CD14-positive monocyte (primary cell): Measurements from ENCODE around the gene MIDN. TPM values are rescaled to one million over a fixed set of nuclear protein-coding genes. Genes with fewer than 3 reads are reported as not detected.
"Not testable (repeated sequence)": the region's sequence is repeated elsewhere in the genome, so short reads cannot be mapped to it uniquely, and the experiment has no call there.

Experiments used
- DNase-seq, 3 donors: peaks; one replicate each; pipeline ENCODE4 v3.0.0-alpha.2; 2011 to 2022
- H2AFZ ChIP-seq: 2 replicates; pipeline ENCODE4 v1.6.0; 2012; ENCODE audit warnings: mild to moderate bottlenecking, low read depth, low read length, inconsistent platforms; ENCODE audit not compliant: insufficient read depth, poor library complexity, severe bottlenecking
- H3K27ac ChIP-seq, 2 donors: 1 replicate in 1 of 2; 2 replicates in 1 of 2; pipeline ENCODE4 v1.5.1; 2012 to 2013; ENCODE audit warnings: low read length in 2 of 2, control low read depth in 1 of 2, inconsistent platforms in 1 of 2, low read depth in 1 of 2, mild to moderate bottlenecking in 1 of 2
- H3K27me3 ChIP-seq, 2 donors: one replicate each; pipeline versions ENCODE4 v1.6.0 to v1.6.1; 2011 to 2013; ENCODE audit warnings: low read length in 2 of 2; ENCODE audit not compliant: control insufficient read depth in 2 of 2, insufficient read depth in 2 of 2
- H3K36me3 ChIP-seq, 2 donors: replicated peaks in 1 of 2; 1 replicate in 1 of 2; 2 replicates in 1 of 2; pipeline versions ENCODE4 v1.5.1 to v1.6.1; 2012 to 2013; ENCODE audit warnings: low read length in 2 of 2, control low read depth in 1 of 2, inconsistent platforms in 1 of 2, mild to moderate bottlenecking in 1 of 2; ENCODE audit not compliant: insufficient read depth in 2 of 2, control insufficient read depth in 1 of 2
- H3K4me1 ChIP-seq, 2 donors: 1 replicate in 1 of 2; 2 replicates in 1 of 2; pipeline versions ENCODE4 v1.5.1 to v1.6.1; 2012 to 2013; ENCODE audit warnings: low read length in 2 of 2, control low read depth in 1 of 2, inconsistent platforms in 1 of 2, mild to moderate bottlenecking in 1 of 2, moderate library complexity in 1 of 2; ENCODE audit not compliant: insufficient read depth in 2 of 2, control insufficient read depth in 1 of 2
- H3K4me2 ChIP-seq: replicated peaks from 2 replicates; pipeline ENCODE3; 2012; ENCODE audit warnings: low read length, moderate library complexity, mild to moderate bottlenecking; ENCODE audit not compliant: poor library complexity, severe bottlenecking; ENCODE audit errors: extremely low read depth
- H3K4me3 ChIP-seq, 3 experiments: fragments of 200-600 bp in 1 of 3; sonication (generic) in 1 of 3; replicated peaks in 1 of 3; 1 replicate in 2 of 3; 2 replicates in 1 of 3; pipeline ENCODE4 v1.5.1; 2011 to 2013; ENCODE audit warnings: low read length in 3 of 3, mild to moderate bottlenecking in 3 of 3, control low read depth in 2 of 3, low read depth in 2 of 3, inconsistent platforms in 1 of 3, moderate library complexity in 1 of 3
- H3K79me2 ChIP-seq: 2 replicates; pipeline ENCODE4 v1.6.0; 2012; ENCODE audit warnings: mild to moderate bottlenecking, control low read depth, inconsistent platforms, low read length, moderate library complexity; ENCODE audit not compliant: insufficient read depth
- H3K9ac ChIP-seq: 2 replicates; pipeline ENCODE4 v1.6.0; 2017; ENCODE audit warnings: low read length, mild to moderate bottlenecking; ENCODE audit not compliant: insufficient read depth, poor library complexity, severe bottlenecking
- H3K9me3 ChIP-seq, 2 donors: replicated peaks in 1 of 2; 1 replicate in 1 of 2; 2 replicates in 1 of 2; pipeline versions ENCODE4 v1.5.1 to v1.6.1; 2012 to 2013; ENCODE audit warnings: low read length in 2 of 2, control low read depth in 1 of 2; ENCODE audit not compliant: control insufficient read depth in 1 of 2, insufficient read depth in 1 of 2
- H4K20me1 ChIP-seq: 2 replicates; pipeline ENCODE4 v1.6.0; 2012; ENCODE audit warnings: mild to moderate bottlenecking, low read length, control low read depth, moderate library complexity; ENCODE audit not compliant: insufficient read depth
- H3K27ac Mint-ChIP-seq, 7 donors: one replicate each; pipeline ENCODE4 v1.8.0; 2020; ENCODE audit warnings: mild to moderate bottlenecking in 7 of 7, mixed read lengths in 7 of 7, moderate library complexity in 6 of 7, inconsistent platforms in 2 of 7
- H3K27me3 Mint-ChIP-seq, 3 donors: one replicate each; pipeline ENCODE4 v1.8.0; 2021 to 2022; ENCODE audit warnings: low read depth in 3 of 3, mild to moderate bottlenecking in 3 of 3, mixed read lengths in 3 of 3, moderate library complexity in 3 of 3, inconsistent platforms in 1 of 3
- H3K36me3 Mint-ChIP-seq, 2 donors: one replicate each; pipeline ENCODE4 v1.8.0; 2020; ENCODE audit warnings: mixed read lengths in 2 of 2, inconsistent platforms in 1 of 2, mild to moderate bottlenecking in 1 of 2
- H3K4me1 Mint-ChIP-seq: one replicate; pipeline ENCODE4 v1.8.0; 2020; ENCODE audit warnings: mild to moderate bottlenecking, mixed read lengths
- H3K4me3 Mint-ChIP-seq, 2 donors: one replicate each; pipeline ENCODE4 v1.8.0; 2020; ENCODE audit warnings: mild to moderate bottlenecking in 2 of 2, mixed read lengths in 2 of 2, moderate library complexity in 1 of 2
- H3K9me3 Mint-ChIP-seq, 7 donors: one replicate each; pipeline ENCODE4 v1.8.0; 2020 to 2022; ENCODE audit warnings: mixed read lengths in 7 of 7, mild to moderate bottlenecking in 6 of 7, moderate library complexity in 6 of 7, inconsistent platforms in 2 of 7
- CTCF ChIP-seq: fragments of 200-600 bp; IDR thresholded peaks from one replicate; pipeline ENCODE4 v1.8.0; 2022; ENCODE audit warnings: antibody characterized with exemption, mild to moderate bottlenecking
- WGBS: methylation state at CpG from one replicate; pipeline ENCODE4 v1.1.5; 2013; ENCODE audit warnings: missing lambda C conversion rate; ENCODE audit not compliant: insufficient coverage; 5-methylcytosine and 5-hydroxymethylcytosine counted together
- intact Hi-C, 2 donors: fragments of 100-400 bp; cut with micrococcal nuclease; formaldehyde crosslinking; loops; one replicate each; pipeline versions ENCODE4 v1.15.0 to v1.15.1; 2023
- polyA plus RNA-seq, 3 donors: library from polyadenylated mRNA; depleted of rRNA in 1 of 3; unstranded in 2 of 3; stranded (reverse) in 1 of 3; fragments of 300-500 nt in 2 of 3; fragments of >200 nt in 1 of 3; fragmentation: Illumina TruSeq in 2 of 3; gene quantifications; 1 replicate in 2 of 3; 2 replicates in 1 of 3; pipeline ENCODE4 v1.2.3, GENCODE V29; 2012 to 2021

MIDN gene
- polyA plus RNA-seq, 3 donors = 5.6 to 301 (median 11.0) TPM

- Mint-ChIP-seq H3K27ac (peak overlapping the region; percentile 89 to 93 (median 92)), H3K4me1 (peaks cover 49% of the 10 kb centered on the region), H3K4me3 (peak overlapping the region; percentile 97), H3K36me3 (peaks cover 15 to 26% of the 10 kb centered on the region in 2 donors), H3K27me3 (peaks cover 0 to 4% (median 1%) of the 10 kb centered on the region in 3 donors), H3K9me3 (no peaks in the 10 kb centered on the region)
- no peaks in the 10 kb centered on the region for H3K9me3 ChIP-seq
- peaks cover 47 to 60% of the 10 kb centered on the region in 2 donors for H3K4me1 ChIP-seq
- peaks cover 60% of the 10 kb centered on the region for H3K79me2 ChIP-seq
- H3K9ac ChIP-seq = peak overlapping the region; percentile 73
- H2AFZ ChIP-seq = peak overlapping the region; percentile 65
- peaks cover 54% of the 10 kb centered on the region for H4K20me1 ChIP-seq
- H3K4me2 ChIP-seq = peak overlapping the region; percentile 95
- H3K27me3 ChIP-seq = no peaks in the 10 kb centered on the region
- peak overlapping the region; percentile 73 to 96 (median 87) for H3K4me3 ChIP-seq
- peak overlapping the region; percentile 51 to 83 for H3K27ac ChIP-seq
- no peak for TF ChIP-seq CTCF
- intact Hi-C loops = no loop called here
- DNase-seq = peak; percentile 58 to 78 (median 66)
- WGBS = under 1% methylated on average over 30 of the region's 38 CpGs
- H3K36me3 ChIP-seq = peaks cover 0 to 10% of the 10 kb centered on the region in 2 donors
Observed at GRCh38 chr19:1206864-1207450, 41.4 kb upstream of the MIDN start.

GRCh38 chr19:1208830-1209229 lies 39.6 kb upstream of the MIDN start:
- H3K36me3 ChIP-seq, H3K27me3 Mint-ChIP-seq, DNase-seq, H3K9me3 ChIP-seq, H3K9ac ChIP-seq, H3K27ac ChIP-seq, H3K27me3 ChIP-seq, intact Hi-C loops, H2AFZ ChIP-seq, H3K4me3 ChIP-seq, H3K9me3 Mint-ChIP-seq: not testable (repeated sequence)
- Mint-ChIP-seq H3K27ac (peak overlapping the region in 1 of 7 donors; percentile 53), H3K4me3 (peak overlapping the region in 1 of 2 donors; percentile 34), H3K36me3 (peaks cover 19 to 36% of the 10 kb centered on the region in 2 donors), H3K4me1 (peaks cover 49% of the 10 kb centered on the region)
- peaks cover 67% of the 10 kb centered on the region for H4K20me1 ChIP-seq
- peaks cover 54 to 67% of the 10 kb centered on the region in 2 donors for H3K4me1 ChIP-seq
- peak overlapping the region; percentile 13 for H3K4me2 ChIP-seq
- H3K79me2 ChIP-seq = peaks cover 72% of the 10 kb centered on the region
- WGBS = 80% methylated on average over 10 of the region's 10 CpGs
